Esophagus squamous epithelium (tissue), 4 donors: Measurements from ENCODE around the gene FAH.

ENCODE experiments used
- POLR2A ChIP-seq, 4 donors: fragments of 450-650 bp; IDR thresholded peaks; one replicate each; pipeline ENCODE4 v1.6.1; 2017; ENCODE audit warnings: antibody characterized with exemption in 4 of 4, mild to moderate bottlenecking in 4 of 4, moderate library complexity in 3 of 4
- TF ChIP-seq, protein P1 (sequence below), 6 experiments: fragments of 450-650 bp in 4 of 6; fragments of 200-600 bp in 2 of 6; sonication (generic) in 2 of 6; IDR thresholded peaks; one replicate each; pipeline ENCODE4 v1.5.1; 2016 to 2019; ENCODE audit warnings: antibody characterized with exemption in 6 of 6, mild to moderate bottlenecking in 4 of 6, moderate library complexity in 4 of 6

DNA sequence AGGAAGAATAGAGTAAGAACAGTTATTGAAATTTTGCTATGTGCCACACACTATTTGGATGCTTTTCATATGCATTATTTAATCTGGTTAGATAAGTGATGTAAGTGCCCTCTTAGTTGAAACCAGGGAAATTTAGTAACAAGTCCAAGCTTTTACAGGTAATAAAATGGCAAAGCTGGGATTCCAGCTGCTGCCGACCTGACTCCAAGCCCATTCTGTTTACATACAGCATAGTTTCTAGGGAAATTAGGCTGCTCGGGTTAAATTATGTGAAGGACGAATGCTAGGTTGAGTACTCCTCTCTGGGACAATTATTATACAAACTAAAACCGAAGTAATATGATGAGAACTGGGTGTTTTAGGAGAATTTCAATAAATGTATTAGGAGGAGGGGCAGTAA, 38.7 kb upstream of the FAH start:
- TF ChIP-seq, protein P1, sequence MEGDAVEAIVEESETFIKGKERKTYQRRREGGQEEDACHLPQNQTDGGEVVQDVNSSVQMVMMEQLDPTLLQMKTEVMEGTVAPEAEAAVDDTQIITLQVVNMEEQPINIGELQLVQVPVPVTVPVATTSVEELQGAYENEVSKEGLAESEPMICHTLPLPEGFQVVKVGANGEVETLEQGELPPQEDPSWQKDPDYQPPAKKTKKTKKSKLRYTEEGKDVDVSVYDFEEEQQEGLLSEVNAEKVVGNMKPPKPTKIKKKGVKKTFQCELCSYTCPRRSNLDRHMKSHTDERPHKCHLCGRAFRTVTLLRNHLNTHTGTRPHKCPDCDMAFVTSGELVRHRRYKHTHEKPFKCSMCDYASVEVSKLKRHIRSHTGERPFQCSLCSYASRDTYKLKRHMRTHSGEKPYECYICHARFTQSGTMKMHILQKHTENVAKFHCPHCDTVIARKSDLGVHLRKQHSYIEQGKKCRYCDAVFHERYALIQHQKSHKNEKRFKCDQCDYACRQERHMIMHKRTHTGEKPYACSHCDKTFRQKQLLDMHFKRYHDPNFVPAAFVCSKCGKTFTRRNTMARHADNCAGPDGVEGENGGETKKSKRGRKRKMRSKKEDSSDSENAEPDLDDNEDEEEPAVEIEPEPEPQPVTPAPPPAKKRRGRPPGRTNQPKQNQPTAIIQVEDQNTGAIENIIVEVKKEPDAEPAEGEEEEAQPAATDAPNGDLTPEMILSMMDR (IDR thresholded peaks at IDR 0.05) = no peak
- no peak for TF ChIP-seq POLR2A (IDR thresholded peaks at IDR 0.05)
